Keratinocyte (primary cell): ENCODE measurements around the gene SLC15A4.

Source experiments
- CTCF ChIP-seq, 3 experiments: IDR thresholded peaks in 1 of 3; conservative IDR thresholded peaks in 1 of 3; optimal IDR thresholded peaks in 1 of 3; 2 replicates in 2 of 3; 3 replicates in 1 of 3; pipeline versions ENCODE3 to v1.5.1; 2011; ENCODE audit warnings: low read length in 3 of 3, mild to moderate bottlenecking in 3 of 3, moderate library complexity in 2 of 3, control low read depth in 1 of 3, inconsistent platforms in 1 of 3; ENCODE audit not compliant: insufficient read depth in 2 of 3; ENCODE audit errors: extremely low read depth in 1 of 3
- EZH2 ChIP-seq: IDR thresholded peaks from one replicate; pipeline ENCODE4 v1.6.1; 2012; ENCODE audit warnings: inconsistent platforms, mild to moderate bottlenecking, low read length, moderate library complexity

DNA sequence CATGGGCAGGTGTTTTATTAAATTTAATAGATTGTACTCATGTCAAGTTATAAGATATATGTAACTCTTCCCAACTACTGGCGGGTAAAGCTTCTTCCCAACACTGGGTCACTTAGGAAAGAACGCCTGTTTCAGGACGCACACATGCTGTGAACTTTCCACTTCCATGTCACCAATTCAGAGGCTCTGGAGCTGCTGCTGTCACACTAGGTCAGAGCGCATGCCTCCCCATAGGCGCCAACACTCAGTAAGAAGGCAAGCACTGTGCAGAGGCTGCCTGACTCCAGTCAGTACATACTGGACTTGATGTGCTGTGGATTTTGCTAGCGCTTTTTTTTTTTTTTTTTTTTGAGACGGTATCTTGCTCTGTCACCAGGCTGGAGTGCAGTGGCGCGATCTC, 17.2 kb downstream of the SLC15A4 start:
- TF ChIP-seq CTCF (optimal IDR thresholded peaks at IDR 0.05 in 1 of 3, IDR thresholded peaks at IDR 0.05 in 1 of 3, conservative IDR thresholded peaks at IDR 0.05 in 1 of 3; ENCODE audit: extremely low read depth in 1 of 3, insufficient read depth in 2 of 3, low read length in 3 of 3), result no peak
- no peak for TF ChIP-seq EZH2
